GM21423 (cell line): ENCODE measurements around the gene SSBP4.

Experiments used
- ATAC-seq: cut with Tn5 transposase; IDR thresholded peaks from one replicate; pipeline ENCODE4 v1.9.1; 2021; ENCODE audit warnings: mild to moderate bottlenecking, moderate library complexity; ENCODE audit not compliant: unreplicated experiment

SSBP4 gene

DNA sequence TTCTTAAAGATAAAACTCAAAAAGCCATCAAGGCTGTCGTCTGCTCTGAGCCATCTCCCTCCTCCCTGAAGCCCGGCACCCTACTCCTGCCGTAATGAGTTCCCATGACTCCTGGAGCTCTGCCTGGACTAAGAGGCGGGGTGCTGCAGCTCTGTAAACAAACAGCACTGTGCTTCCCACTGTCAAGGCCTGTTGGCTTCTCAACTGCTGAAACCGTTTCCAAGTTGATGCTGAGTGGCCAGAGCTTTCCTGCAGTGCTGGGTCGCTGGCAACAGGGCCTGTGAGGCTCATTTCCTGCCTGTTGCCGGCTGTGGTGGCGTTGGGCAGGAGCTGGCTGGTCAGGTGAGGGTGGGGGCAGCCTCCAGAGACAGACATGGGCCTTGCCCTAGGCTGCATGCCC, 45.4 kb downstream of the SSBP4 start:
- no peak for ATAC-seq

DNA sequence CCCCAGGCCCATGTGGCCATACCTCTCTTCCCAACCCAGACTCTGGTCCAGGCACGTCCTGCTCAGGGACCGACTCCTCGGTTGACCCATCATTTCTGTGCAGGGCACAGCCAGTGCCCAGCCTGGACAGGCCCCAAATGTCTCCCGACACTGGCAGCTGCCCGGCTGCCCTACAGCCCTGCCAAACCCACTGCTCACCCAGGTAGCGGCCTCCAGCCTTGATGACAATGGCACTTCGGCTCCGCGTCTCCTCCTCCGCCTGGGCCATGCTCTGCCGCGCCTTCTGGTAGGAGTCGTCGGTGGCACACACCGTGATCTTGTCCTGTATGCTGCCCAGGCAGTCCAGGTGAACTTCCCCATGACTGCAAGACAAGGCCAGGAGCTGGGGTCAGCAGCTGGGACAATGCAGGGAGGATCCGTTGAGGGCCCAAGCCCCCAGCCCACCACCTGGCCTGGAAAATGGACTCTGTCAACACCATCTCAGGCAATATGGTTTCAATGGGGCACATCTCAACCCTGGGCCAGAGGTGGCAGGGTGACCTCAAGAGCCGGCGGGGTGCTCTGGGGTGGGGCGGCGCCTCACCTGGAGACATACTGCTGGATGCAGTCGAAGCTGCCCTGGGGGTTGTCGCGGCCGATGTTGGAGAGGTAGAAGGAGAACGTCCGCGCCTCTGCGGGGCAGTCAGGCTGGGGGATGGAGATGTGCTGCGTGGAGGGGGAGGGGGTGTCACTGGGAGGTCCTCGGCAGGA, 46.2 kb downstream of the SSBP4 start:
- ATAC-seq, result no peak

DNA sequence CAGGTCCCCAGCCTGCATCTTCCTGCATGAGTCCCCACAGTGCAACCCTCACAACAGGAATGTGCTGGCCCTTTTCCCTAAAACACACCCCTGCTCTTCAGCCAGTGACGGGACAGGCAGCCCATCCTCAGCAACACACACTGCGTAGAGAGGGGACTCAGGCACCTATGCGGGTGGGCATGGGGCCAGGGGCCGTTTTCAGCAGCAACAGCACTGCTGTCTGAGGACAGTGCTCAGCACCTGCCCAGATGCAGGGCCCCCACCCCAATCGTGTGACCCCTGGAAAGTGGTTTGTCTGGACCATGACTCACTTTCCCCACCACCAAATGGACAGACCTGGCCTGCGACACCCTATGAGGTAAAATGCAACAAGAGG, 46.8 kb downstream of the SSBP4 start:
- no peak for ATAC-seq

DNA sequence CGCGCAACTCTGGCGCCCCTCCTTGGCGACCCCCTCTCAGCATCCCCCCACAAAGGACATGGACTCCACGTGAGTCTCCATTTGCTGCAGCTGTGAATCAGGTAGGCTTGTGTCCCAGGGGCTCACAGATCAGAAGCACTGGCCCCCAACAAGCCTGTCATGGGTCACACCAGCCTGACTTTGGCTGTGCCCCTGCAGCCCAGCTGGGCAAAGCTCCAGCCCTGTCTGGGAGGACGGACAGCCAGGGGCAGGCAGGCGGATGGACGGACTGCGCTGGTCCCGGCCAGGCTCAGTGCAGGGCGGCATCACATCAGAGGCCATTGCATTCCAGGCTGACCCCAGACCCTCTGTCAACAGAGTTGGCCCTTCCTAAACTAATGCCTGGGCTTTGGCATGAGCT, 47.2 kb downstream of the SSBP4 start:
- no peak for ATAC-seq

DNA sequence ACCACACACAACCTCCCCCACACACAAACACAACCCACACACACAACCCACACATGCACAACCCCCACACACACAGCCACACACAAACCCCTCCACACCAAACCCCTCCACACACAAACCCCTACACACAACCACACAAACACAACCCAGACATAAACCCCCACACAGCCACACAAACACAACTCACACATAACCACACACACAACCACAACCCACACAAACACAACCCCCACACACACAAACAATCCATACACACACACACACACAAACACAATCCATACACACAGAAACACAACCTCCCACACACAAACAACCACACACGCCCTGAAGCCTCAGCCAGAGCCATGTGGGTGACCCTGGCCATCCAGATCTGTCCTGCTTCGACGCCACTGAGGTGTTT, 48.8 kb downstream of the SSBP4 start:
- ATAC-seq, result no peak

DNA sequence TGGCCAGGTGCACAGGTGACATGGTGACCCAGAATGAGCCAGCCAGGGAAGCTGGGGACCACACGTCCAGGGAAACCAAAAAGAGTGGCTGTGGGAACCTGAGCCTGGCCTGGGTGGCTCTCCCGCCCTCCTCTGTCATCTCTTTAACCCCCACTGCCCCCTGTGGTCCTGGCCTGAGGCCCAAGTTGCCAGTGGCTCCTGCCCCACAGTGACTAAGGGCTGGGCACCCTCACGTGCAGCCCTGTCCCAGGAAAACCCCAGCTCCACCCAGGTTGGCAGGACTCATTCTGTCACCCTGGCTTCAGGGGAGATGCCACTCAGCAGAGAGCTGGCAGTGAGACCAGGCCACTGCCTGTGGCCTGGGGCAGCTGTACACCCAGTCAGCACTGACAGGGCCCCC, 49.3 kb downstream of the SSBP4 start:
- ATAC-seq, result no peak

DNA sequence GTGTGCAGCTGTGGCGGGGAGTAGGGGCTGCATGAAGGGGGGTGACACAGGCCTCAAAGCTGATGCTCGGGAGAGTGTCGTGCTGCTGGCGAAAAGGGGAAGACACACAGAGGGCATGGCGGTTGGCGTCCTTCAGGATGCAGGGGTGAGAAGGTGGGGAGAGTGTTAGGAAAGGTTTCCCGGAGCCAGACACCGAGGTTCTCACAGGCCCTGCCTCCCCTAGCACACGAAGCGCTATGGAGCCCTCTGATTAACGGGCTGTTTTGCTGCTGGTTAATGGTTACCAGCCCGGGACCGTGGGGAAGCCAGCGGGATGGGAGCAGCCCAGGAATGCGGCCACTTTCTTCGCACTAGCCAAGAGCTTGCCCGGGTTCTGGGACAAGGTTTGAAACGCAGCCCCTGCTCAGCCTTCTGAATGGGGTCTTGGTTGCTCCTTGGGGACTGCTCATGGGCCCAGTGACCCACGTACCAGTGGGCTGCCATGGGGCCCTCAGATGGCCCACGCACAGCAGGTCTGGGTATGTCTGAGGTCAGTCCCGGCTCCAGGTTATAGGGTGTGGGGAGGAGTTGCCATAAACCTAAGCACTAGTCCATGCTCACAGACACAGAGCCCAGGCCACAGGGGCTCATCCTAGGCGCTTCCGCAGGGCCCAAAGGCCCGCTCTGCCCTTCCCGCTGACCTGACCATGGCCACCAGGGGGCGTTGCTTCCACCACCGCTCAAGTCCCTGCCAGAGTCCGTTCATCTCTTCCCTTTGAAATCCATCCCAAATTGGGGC, 50.1 kb downstream of the SSBP4 start:
- no peak for ATAC-seq

DNA sequence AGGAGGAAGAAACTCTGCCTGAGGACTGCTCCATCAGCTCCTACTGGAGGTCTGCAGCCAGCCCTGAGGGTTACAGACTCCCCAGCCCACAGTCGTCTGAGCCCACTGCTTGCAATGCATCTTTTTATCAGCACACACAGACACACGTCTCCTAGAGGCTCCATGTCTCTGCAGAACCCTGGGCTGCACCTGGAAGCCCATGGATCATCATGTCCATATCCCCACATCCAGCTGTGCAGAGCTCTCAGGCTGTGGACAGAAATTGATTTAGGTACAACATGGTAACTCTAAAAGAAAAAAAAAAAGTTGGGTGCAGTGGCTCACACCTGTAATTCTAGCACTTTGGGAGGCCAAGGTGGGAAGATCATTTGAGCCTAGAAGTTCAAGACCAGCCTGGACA, 51.6 kb downstream of the SSBP4 start:
- ATAC-seq, result no peak

DNA sequence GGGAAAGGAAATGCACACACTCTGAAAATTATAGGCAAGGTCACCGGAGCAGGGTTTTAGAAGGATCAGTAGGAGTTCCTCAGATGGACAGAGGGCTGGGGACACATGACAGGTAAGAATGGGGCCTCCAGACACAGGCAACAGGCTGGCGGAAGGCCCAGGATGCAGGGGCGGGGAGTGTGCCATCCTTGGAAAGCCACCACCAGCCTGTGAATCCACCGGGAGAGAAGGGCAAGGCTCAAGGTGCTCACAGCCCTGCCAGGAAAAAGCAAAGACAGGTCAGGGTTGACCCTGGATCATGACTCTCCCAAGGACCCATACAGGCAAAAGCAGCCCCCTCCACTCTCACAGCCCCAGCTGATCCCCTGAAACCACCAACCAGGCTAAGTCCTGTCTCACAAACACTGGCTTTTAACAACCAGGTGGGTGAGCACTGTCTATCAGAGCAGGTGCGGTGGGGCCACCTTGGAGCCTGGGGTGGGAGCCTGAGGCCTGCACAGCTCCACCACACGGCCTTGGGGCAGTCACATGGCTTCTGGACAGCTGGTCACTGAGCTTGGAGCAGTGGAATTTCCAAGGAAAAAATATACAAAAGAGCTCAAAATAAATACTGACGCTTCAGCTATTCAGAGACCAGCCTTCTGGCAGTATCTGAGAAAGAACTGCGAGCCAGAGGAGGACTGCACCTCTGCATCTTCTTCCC, 54.0 kb downstream of the SSBP4 start:
- no peak for ATAC-seq

DNA sequence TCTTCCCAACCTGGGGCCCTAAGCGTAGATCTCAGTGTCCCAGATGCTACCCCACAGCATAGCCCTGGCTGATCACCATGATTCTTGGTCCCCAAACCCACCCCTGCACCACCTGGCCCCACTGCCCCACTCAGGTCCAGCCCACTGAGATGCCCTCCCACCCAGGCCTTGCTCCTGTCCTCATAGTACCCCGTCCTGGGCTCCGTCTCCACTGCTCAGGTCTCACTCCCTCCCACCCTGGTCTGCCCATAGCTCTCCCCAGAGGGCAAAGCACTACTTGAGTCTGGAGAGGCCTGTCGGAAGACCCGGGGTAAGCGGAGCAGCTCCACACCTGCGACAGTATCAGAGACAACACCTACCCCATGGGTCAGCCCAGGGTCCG, 54.5 kb downstream of the SSBP4 start:
- no peak for ATAC-seq

DNA sequence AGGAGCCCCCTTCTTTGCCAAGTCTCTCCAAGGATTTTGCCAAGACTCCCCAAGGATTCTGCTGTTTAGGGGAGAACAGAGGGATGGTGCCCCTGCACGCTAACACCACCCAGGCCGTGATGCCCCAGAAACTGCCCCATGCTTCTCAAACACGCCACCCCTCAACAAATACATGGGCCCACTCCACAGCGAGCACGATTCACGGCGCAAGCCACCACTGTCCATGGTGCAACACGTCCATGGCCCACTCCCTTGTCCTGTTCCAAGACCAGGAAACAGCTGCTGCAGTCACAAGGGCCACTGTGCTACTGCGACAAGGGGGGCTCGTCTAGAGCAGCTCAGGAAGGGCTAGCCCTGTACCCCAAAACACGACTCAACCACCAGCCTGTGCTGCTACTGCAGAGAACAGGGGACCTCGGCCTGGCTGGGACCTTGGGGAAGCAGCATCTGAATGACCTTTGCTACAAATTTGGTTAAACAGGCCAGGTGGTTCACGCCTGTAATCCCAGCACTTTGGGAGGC, 55.2 kb downstream of the SSBP4 start:
- ATAC-seq, result no peak

DNA sequence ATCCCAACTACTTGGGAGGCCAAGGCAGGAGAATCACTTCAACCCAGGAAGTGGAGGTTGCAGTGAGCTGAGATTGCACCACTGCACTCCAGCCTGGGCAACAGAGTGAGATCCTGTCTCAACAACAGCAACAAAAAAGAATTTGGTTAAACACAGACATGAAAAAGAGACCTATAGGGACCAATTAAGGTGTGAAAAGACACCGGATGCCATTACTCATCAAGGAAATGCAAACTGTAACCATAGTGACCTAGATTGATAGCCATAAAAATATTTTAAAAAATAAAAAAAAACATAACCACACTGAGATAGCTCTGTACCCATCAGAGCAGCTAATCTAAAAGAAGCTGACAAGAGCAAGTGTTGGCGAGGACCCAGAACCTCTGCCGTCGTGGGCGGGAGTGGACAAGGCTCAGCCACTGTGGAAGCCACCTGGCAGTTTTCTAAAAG, 55.8 kb downstream of the SSBP4 start:
- ATAC-seq, result no peak

DNA sequence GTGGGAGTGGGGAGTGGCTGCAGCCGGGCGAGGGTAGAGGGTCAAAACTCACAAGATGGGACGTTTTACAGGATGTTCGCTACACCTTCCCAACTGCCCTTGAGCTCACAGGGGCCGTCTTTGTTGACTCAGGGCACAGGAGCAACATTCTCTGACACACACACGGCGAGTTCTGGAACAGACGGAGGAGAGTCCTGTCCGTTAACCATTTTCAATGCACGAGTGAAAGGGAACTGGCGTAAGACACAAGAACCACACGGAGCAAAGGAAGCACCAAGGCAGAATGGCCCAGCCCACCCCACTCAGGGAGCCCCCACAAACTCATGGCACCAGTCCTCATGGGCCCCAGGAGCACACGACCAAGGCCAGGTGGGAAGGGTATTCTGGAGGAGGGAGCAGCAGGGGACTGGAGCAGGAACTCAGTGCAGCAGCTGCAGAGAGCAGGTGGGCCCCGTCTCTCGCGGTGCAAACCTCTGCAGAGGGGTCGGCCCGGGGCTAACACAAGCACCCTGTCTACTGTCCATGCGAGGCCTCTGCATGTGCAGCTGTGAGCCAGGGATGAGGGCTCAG, 56.6 kb downstream of the SSBP4 start:
- ATAC-seq, result no peak

DNA sequence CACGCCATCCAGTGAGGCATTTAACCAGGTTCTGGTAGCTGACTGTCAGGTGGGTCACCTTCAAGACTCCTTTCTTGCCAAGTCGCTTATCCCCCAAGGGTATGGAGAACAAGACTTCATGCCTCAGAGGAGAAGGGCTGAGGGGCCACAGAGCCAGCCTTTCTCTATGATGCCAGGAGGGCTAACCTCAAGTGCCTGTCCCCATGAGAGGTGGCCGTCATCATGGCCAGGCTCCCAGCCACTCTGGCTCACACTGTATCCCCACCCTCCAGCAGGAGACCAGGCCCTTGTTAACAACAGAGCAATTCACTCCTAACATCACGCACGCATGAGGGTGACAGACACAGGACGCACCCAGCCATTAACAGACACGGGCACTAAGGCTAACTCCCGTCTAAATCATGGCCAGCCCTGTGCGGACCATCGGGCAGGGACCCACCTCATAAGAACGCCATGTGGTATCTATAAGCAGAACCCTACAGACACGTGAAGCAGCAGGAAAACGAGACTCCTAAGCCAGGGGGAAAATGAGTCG, 57.4 kb downstream of the SSBP4 start:
- no peak for ATAC-seq

DNA sequence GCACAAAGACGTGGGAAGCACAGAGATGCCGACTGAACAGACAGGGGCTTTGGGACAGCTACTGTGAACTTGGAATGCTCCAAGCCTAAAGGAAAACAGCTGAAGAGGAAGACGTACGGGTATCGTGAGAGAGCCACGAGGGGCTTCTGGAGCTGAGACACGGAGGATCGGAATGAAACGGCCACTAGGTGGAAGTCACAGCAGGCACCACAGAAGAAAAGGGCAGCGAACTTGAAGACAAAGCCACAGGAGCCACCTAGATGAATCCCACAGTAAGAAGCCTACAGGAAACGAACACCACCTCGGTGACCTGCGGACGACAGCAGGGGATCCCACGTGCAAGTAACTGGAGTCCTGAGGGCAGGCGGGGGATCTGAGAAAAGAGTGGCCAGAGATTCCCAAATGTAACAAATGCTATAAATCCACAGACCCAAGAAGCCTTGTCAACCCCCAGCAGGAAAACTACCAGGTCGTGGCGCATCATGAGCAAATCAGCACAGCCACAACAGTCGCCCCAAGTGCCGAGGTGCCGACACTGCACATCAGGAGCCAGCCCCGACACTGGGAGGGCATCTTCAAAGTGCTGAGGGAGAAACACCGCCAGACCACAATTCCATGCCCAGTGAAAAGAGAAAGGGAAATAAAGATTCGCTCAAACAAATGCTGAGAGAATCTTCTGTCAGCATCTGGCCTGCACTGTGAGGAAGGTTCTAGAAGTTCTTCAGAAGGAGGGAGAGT, 58.0 kb downstream of the SSBP4 start:
- no peak for ATAC-seq

DNA sequence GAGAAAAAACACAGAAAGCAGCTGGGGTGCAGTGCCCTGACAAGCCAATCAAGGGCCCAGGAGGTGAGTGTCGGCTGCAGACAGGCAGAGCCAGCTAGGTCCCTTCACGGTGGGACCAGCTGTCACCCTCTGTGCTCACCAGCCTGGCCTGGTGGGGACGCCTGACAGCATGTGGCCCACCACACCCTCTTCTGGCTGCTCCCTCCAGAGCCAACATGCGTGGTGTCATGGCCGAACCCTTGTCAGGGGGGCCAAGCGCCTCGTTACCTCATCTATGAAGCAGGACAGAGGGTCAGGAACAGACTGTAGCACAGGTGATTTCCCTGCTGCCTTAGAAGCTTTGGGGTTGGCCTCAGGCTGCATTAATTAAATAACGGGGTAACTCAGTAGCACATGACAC, 58.8 kb downstream of the SSBP4 start:
- ATAC-seq, result no peak

DNA sequence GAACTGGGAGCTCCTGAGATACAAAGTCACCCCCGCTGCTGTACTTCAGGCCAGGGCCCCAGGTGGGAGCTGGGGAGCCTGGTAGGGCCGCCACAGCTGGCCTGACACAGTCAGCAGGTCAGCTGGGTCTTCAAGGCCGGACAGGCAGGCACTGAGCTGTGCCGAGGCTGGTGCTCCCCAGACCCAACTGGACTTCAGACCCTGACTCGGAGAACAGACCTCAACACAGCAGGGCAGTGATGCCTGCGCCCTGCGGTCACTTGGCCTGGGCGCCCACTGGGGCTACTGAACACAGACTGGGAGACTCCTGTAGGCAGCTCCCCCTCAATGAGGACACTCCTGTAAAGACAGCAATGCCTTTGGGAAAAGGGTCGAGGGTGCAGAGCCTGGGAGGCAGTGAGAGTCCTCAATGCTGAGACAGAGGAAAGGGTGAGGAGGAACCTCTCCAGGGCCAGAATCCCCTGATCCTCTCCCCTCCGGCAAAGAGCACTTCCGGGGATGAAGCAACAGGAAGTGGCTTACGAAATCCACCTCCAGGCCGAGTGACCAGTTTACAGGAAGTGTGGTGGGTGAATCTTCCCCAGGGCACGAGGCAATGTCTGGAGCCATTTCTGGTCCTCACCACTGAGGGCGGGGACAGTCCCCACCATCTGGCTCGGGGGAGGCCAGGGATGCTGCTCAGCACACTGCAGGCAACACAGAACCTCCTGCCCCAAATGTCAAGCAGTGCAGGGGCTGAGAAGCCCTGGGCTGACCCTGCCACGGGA, 59.5 kb downstream of the SSBP4 start:
- ATAC-seq, result peak; percentile 67

DNA sequence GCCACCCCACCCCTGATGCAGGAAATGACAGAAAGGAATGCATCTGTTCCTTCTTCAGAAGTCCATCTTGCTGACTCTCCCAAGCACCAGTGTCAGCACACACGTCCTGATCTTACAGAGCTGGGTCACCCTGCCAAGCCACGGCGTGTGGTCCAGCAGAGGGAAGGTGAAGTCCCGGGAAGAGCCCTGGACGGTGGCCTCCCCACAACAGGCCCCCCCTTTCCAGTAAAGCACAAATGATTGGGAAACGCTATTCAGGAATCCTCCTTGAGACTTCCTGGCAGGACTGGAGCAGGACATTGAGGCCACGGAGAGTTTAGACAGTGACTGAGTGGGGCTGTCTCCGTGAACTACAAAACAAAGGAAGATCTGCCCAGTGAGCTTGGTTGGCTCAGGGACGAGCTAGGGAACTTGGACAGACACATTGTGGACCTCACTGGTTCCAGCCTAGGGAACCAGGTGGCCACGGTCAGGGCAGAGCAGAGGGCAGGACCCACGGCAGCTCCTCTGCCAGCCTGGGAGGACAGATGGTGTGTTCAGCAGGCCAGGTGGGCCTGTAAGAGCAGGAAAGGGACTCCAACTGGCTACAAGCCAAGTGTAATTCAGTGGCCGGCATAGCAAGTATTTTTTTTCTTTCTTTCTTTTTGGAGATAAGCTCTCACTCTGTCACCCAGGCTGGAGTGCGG, 61.0 kb downstream of the SSBP4 start:
- no peak for ATAC-seq
